ENCODE measurements around the gene ARHGAP9.
"Not testable (repeated sequence)": the region's sequence is repeated elsewhere in the genome, so short reads cannot be mapped to it uniquely, and the experiment has no call there.

Gene ARHGAP9

GRCh38 chr12:57479376-57480115, at the start of gene ARHGAP9:
ARHGAP9 (minus strand) TSS chr12:57479866; CDS start chr12:57479406, 460 bp downstream.
- no peak for DNase-seq

- DNase-seq = no peak
These were observed 49.3 kb upstream of the ARHGAP9 start for GRCh38 chr12:57528831-57529555.

- no peak for DNase-seq
These were observed 48.5 kb upstream of the ARHGAP9 start for GRCh38 chr12:57528176-57528575.

GRCh38 chr12:57527184-57527583, 47.5 kb upstream of the ARHGAP9 start:
- DNase-seq = no peak

GRCh38 chr12:57526477-57527126, 46.9 kb upstream of the ARHGAP9 start:
- DNase-seq = no peak

GRCh38 chr12:57525615-57526383, 46.1 kb upstream of the ARHGAP9 start:
- no peak for DNase-seq

DNA sequence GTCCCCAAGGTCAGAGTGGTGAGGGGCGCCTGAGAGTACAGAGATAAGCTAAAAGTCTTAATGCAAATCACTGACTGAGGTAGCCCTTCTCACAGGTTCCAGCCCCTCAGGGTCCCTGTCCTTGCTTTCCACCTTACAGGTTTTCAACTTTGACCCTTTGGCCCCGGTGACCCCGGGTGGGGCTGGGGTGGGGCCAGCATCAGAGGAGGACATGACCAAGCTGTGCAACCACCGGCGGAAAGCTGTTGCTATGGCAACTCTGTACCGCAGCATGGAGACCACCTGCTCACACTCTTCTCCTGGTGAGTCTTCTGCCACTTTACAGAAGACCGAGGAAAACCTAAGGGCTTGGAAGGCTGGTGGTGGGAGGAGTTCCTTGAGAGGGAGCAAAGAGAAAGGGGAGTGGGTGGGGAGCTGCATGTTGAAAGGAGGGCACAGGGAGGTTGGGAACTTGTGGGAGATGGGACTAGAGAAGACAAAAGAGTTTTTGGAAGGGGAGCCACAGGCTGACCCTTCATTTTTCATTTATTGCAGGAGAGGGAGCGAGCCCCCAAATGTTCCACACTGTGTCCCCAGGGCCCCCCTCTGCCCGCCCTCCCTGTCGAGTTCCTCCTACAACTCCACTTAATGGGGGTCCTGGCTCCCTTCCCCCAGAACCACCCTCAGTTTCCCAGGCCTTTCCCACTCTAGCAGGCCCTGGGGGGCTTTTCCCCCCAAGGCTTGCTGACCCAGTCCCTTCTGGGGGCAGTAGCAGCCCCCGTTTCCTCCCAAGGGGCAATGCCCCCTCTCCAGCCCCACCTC, 45.3 kb upstream of the ARHGAP9 start:
- DNase-seq = no peak

- no peak for DNase-seq
These were observed 44.3 kb upstream of the ARHGAP9 start for GRCh38 chr12:57523706-57524614.

- peak; percentile 39 for DNase-seq
These were observed 43.4 kb upstream of the ARHGAP9 start for GRCh38 chr12:57522887-57523705.

DNA sequence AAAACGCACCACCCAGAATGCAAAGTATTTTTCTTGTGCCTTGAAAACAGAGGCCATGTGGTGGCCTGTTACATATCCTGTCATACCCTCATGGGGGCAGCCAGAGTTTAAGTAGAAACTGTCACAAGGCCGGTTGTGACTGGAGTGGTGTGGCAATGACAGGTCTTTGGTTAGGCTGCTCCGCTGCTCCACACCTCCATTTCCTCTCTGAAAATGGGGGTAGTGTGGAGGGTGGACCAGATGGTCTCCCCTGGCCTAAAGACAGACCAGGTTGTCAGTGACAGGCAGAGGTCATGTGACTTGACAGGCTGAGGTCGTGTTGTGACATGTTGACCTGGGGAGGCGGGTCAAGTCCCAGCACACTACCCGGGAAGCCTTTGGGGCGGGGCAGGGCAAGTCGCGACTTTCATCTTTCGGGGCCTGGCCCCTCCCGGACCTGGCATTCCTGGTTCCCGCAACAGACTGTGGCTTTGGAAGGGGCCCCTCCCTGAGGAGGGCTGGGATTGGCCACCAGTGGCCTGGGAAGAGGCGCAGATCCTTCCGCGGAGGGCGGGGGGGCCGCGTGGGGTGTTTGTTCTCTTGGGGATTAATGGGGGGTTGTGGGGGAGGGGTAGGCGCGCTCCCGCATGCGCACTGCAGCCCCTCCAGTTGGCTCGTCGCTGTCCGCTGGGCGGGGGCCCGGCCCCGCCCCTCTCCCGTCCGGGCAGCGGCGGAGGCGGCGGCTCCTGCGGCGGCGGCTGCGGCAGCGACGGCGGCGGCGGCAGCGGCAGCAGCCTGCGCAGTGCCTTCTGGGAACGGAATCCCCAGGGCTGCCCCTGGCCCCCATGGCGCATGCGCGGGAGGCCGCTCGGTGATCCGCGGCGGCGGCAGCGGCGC, 42.6 kb upstream of the ARHGAP9 start, which contains the start of gene MBD6:
Gene MBD6 (plus strand): TSS at position 814 of the 876 bp plus-strand sequence. CDS start 1,480 bp downstream, outside the sequence.
- DNase-seq = peak; percentile 93

DNA sequence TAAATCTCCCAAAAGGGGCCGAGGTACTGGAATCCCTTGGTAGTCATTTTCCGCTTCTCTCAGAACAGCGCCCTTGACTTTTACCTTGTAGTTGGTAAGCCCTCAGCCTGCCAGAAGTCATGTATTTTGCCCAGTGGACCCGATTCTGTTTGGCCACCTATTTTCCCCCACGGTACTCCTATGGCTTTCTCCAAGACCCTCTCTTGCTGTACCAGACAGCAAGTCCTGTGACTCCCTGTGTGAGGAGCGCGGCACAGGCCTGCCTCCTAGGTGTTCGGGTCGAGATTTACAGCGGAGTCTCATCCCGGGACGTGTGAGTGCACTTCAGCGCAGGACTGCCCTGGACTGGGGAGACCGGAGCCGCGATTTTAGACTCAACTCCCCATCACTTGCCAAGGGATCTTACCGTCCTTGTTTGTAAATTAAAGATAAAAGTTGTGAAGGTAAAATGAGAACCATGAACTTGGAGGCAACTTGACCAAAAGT, 41.9 kb upstream of the ARHGAP9 start:
- DNase-seq = no peak

DNA sequence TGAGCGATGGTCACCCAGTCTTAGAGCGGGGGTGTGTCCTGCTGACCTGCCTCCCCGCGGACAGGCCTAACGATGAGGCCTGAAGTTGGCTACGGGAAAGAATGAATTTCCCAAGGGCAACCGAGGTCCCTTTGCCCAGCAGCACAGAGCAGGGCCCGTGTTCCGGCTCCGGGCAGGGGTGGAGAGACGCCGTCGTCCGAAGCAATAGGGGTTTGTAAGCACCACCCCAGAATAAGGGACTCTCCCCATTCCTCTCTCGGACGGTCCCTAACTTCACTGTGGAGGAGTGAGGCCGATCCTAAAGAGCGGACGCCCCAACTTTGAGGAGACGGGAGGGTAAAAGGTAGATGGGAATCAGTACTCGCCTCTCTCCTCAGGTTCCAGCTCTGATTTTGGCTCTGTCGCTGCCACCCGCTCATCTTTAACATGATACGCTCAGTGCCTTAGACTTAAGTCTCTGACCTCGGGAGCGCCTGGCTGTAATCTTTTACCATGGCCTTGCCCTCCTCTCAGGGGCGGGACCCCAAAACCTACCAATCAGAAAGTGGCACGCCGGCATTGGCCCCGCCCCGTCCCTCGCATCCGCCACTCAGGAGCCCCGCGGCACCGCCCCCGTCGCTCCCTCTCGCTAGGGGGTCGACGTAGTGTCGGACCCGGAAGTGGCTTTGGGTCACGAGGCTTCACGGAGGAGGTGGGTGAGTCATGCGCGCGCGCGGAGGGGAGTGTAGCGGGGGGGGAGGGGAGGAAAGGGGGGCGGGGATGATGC, 40.6 kb upstream of the ARHGAP9 start, which contains the start of gene DDIT3:
Gene DDIT3 (minus strand): TSS at position 462 of the 766 bp plus-strand sequence. CDS start 3,108 bp downstream, outside the sequence.
- peak; percentile 99 for DNase-seq

DNA sequence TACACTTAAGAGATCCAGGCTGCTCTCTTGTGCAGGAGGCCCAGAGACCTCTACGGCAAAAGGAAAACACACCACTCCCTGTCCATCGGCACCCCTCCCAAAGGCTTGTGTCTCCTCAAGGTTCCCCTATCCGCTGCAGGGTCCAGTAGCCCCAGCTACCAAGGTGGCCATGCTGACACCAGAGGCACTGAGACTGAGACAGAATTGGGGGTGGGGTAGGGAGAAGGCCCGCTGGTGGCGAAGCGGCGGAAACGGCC, 40.1 kb upstream of the ARHGAP9 start:
- DNase-seq = peak; percentile 46

DNA sequence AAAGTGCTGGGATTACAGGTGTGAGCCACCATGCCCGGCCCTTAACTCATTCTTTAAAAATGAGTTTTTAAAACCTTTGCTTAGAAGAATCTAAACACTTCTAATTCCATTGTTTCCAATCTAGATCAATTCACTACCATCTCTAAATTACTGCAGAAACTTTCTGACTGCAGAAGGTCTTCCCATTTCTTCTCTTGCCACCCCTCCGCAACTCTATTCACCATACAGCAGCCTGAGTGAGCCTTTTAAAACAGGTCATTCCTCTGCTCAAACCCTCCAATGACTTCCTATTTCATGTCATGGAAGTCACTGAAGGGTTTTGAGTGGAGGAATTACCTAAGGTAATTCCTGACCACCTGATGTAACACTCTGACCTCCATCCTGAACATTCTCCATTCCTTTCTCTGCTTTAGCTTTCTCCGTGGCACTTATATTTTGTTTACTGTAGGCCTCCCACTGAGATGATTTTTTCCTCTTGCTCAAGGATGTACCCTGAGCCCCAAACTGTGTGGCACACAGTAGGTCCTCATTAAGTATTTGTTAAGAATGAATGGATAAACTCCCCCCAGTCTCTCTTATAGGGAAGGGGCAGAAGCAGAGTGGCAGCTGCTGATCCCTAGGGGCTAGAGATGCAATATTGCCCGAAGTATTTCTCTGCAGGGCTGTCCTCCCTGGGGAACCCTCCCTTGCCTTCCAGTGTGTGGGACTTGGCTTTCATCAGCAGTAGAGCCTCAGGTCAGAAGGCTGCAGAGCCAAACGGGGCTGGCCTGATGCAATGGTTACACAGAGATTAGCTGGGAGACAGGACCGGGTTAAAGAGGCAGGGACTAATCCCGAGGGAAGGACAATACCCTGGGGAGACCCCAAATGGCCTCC, 39.5 kb upstream of the ARHGAP9 start:
- no peak for DNase-seq

DNA sequence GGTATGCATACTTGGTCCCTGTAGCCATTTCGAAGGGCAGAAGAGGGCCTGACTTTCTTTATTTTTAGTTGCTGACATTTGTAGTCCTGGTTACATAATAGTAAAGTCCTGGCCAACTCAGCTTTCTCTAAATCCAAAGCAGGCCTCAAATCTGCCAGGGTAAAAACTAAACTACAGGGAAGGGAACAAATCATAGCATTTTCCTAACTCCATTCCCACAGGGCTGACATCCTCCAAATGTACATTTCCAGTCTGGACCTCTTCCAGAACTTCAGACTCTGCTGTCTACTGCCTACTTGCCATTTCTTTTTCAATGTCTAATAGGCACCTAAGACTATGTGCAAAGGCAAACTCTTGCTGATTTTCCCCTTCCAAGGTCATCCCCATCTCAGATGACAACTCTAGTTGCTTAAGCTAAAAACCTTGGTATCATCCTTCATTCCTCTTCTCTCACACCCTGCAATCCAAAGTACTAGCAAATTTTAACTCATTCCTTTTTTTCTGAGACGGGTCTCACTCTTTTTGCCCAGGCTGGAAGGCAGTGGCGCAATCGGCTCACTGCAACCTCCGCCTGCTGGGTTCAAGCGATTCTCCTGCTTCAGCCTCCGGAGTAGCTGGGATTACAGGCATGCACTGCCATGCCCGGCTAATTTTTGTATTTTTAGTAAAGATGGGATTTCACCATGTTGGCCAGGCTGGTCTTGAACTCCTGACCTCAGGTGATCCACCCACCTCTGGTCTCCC, 38.7 kb upstream of the ARHGAP9 start:
- DNase-seq = no peak

- not testable (repeated sequence) for DNase-seq
These were observed 38.1 kb upstream of the ARHGAP9 start for GRCh38 chr12:57517718-57518117.

All from hematopoietic multipotent progenitor cell treated with erythropoietin and hydrocortisone succinate and interleukin-3 and kit ligand, for 8 days (in vitro differentiated cells).